Esophagus muscularis mucosa (tissue), 3 donors: ENCODE results near the gene CFAP74.

Source experiments
- POLR2A ChIP-seq: fragments of 450-650 bp; IDR thresholded peaks from one replicate; pipeline ENCODE4 v1.6.1; 2017; ENCODE audit warnings: antibody characterized with exemption, moderate library complexity, mild to moderate bottlenecking, low read depth
- TF ChIP-seq, protein P1 (sequence below), 3 experiments: fragments of 200-600 bp in 2 of 3; fragments of 450-650 bp in 1 of 3; sonication (generic) in 2 of 3; IDR thresholded peaks; one replicate each; pipeline ENCODE4 v1.5.1; 2017 to 2019; ENCODE audit warnings: antibody characterized with exemption in 3 of 3, mild to moderate bottlenecking in 2 of 3, moderate library complexity in 1 of 3

DNA sequence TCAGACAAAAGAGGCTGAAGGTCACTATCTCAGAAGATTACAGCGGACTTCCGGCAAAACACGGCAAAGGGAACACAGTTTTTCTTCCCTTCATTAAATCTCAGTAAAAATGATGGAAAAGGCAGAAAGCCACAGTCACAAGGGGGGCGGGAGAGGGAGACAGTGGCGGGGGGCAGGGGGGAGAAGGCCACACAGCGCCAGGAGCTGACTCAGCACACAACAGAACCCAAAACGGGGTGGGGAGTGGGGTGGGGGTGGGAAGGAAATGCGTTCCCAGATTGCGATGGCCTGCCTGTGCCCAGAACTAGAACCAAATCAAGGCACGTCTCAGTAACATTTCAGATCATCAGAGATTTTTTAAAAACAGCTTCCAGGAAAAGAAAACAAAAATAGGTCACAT lies 13.4 kb downstream of the CFAP74 start:
- TF ChIP-seq, protein P1, sequence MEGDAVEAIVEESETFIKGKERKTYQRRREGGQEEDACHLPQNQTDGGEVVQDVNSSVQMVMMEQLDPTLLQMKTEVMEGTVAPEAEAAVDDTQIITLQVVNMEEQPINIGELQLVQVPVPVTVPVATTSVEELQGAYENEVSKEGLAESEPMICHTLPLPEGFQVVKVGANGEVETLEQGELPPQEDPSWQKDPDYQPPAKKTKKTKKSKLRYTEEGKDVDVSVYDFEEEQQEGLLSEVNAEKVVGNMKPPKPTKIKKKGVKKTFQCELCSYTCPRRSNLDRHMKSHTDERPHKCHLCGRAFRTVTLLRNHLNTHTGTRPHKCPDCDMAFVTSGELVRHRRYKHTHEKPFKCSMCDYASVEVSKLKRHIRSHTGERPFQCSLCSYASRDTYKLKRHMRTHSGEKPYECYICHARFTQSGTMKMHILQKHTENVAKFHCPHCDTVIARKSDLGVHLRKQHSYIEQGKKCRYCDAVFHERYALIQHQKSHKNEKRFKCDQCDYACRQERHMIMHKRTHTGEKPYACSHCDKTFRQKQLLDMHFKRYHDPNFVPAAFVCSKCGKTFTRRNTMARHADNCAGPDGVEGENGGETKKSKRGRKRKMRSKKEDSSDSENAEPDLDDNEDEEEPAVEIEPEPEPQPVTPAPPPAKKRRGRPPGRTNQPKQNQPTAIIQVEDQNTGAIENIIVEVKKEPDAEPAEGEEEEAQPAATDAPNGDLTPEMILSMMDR (IDR thresholded peaks at IDR 0.05), result no peak
- TF ChIP-seq POLR2A, result no peak
